NCI-H345 treated with DMSO at 0.1 percent for 48 hours (cell line): Measurements from ENCODE around the gene STMN1.
A peak's percentile ranks its signal among the peaks of the same experiment; 100 is the strongest.

Experiments used
- DNase-seq: peaks from one replicate; lab custom pipeline; 2025; ENCODE audit not compliant: unreplicated experiment; lab: John Stamatoyannopoulos, UW

Gene STMN1

GRCh38 chr1:25871704-25872494 lies 34.3 kb downstream of the STMN1 start:
- no peak for DNase-seq

- DNase-seq = no peak
Measured at GRCh38 chr1:25871086-25871703, 35.0 kb downstream of the STMN1 start.

GRCh38 chr1:25870614-25871013 lies 35.6 kb downstream of the STMN1 start:
- no peak for DNase-seq

- no peak for DNase-seq
Measured at GRCh38 chr1:25869909-25870606, 36.2 kb downstream of the STMN1 start.

GRCh38 chr1:25867210-25867991 lies 38.8 kb downstream of the STMN1 start:
- no peak for DNase-seq

GRCh38 chr1:25866288-25866687 lies 39.9 kb downstream of the STMN1 start:
- DNase-seq = no peak

- DNase-seq = no peak
Measured at GRCh38 chr1:25864434-25864833, 41.8 kb downstream of the STMN1 start.

- DNase-seq = no peak
Measured at GRCh38 chr1:25863486-25864262, 42.5 kb downstream of the STMN1 start.

GRCh38 chr1:25862785-25863485 lies 43.3 kb downstream of the STMN1 start:
- DNase-seq = no peak

- DNase-seq = no peak
Measured at GRCh38 chr1:25861316-25862286, 44.6 kb downstream of the STMN1 start.

GRCh38 chr1:25858906-25859789 lies 47.1 kb downstream of the STMN1 start, which contains the start of gene AUNIP:
TSS of gene AUNIP (minus strand) at chr1:25859457. CDS start at chr1:25859357, 100 bp downstream.
- peak; percentile 71 for DNase-seq

- no peak for DNase-seq
Measured at GRCh38 chr1:25858494-25858893, 47.7 kb downstream of the STMN1 start.

- no peak for DNase-seq
Measured at GRCh38 chr1:25856856-25857255, 49.4 kb downstream of the STMN1 start.

- DNase-seq = peak; percentile 15
Measured at GRCh38 chr1:25854554-25854953, 51.7 kb downstream of the STMN1 start.
